NCI-H146 treated with DMSO at 0.1 percent for 48 hours (cell line): ENCODE measurements around the gene DDO.
A peak's percentile ranks its signal among the peaks of the same experiment; 100 is the strongest.
"Not testable (repeated sequence)": the region's sequence is repeated elsewhere in the genome, so short reads cannot be mapped to it uniquely, and the experiment has no call there.

ENCODE experiments used
- DNase-seq: peaks from one replicate; lab custom pipeline; 2025; ENCODE audit not compliant: unreplicated experiment; lab: John Stamatoyannopoulos, UW

The DDO gene, protein sequence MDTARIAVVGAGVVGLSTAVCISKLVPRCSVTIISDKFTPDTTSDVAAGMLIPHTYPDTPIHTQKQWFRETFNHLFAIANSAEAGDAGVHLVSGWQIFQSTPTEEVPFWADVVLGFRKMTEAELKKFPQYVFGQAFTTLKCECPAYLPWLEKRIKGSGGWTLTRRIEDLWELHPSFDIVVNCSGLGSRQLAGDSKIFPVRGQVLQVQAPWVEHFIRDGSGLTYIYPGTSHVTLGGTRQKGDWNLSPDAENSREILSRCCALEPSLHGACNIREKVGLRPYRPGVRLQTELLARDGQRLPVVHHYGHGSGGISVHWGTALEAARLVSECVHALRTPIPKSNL

DNA sequence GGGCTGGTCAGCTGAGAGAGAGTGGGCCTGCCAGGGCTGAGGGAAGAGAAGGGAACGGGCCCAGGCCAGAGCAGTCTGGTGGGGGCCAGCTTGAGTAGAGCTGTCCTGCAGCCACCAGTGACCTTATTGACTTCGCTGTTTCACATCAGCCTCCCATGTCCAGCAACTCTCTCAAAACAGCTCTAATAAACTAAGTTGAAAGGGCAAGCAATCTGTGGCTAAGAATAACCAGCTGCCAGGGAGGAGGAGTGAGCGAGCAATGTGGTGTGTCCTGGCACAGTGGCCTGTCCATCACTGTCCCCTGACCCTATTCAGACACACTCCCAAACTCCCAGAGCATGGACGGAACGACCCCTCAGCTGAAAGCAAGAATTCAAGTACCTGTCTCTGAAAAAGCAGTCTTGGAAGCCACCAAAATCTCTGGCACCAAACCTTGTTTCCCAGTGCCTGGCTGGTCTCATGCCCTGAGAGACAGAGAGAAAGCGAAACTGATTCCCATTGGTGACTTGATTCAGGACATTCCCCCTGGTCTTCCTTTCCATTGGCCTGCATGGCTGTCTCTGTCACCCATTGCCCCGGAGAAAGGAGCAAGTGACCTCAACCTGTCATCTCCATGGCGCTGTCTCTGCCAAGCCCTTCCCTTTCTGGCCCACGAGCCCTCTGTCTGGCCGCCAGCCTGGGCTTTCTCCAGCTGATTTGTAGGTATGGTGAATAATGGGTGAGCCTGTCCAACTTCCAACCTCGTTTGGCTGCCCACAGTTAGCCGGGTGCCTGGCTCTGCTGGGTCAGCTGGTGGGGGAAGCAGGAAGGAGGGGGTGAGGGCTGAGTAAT lies at the start of gene DDO:
DDO (minus strand) TSS at position 490 of the 831 bp plus-strand sequence. CDS start 2,113 bp downstream, outside the sequence.
- no peak for DNase-seq

DNA sequence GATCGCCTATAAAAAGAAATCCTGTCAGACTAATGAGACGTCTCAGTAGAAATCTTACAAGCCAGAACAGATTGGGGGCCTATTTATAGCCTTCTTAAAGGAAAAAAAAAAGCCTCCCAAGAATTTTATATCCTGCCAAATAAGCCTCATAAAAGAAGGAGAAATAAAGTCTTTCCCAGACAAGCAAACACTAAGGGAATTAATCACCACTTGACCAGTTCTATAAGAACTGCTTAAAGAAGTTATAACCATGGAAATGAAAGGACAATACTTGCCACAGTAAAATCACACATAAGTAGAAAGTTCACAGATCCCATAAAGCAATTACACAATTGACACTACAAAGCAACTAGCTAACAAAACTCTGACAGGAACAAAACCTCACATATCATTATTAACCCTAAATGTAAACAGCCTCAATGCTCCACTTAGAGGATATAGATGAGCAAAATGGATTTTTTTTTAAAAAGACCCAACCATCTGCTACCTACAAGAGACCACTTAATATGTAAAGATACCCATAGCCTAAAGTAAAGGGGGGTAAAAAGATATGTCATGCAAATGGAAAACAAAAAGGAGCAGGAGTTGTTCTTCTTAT lies 47.6 kb upstream of the DDO start:
- DNase-seq, result no peak

DNA sequence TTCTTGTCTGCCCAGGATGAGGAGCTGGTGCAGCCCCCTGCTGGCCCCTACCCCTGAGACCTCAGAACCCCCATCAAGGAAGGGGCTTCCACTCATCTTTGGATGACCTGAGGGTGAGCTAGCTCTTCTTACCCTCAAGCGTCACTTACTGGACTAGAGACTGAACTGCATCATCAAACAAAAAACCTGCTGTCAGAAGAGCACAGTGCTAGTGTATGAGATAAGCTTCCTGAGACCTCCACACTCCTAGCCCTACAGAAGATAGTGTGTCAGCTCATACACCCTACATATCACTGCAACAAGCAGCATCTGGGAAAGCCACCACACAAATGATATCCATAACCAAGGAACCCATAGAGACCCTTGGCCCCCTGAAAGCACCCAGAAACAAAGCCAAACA lies 46.0 kb upstream of the DDO start:
- no peak for DNase-seq

DNA sequence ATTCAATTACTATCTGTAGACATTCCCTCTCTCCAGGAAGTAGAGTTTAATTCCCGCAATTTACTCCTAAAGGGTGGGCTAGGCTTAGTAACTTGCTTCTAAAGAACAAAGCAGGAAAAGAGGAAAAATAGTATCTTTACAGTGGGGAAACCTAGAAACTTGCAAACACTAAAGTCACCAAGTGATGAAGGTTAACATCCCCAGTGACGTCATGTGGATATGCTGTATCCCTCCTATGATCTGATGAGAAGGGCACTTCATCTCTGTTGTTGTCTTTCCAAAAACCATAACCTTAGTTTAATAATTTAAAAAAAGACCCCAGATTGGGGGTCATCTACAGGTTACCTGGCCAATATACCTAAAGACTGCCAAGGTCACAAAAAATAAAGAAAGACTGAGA lies 43.8 kb upstream of the DDO start:
- no peak for DNase-seq

DNA sequence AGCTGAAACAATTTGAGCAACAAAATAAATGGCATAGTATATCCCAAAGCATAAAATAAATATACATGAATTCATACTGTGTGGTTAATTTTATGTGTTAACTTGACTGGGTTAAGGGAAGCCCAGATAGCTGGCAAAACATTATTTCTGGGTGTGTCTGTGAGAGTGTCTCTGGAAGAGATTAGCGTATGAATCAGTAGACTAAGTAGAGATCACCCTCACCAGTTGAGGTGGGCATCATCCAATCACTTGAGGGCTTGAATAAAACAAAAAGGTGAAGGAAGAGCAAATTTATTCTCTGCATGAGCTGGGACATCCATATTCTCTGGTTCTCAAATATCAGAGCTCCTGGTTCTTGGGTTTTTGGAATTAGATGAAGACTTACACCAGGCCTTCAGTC lies 43.1 kb upstream of the DDO start:
- DNase-seq, result no peak

DNA sequence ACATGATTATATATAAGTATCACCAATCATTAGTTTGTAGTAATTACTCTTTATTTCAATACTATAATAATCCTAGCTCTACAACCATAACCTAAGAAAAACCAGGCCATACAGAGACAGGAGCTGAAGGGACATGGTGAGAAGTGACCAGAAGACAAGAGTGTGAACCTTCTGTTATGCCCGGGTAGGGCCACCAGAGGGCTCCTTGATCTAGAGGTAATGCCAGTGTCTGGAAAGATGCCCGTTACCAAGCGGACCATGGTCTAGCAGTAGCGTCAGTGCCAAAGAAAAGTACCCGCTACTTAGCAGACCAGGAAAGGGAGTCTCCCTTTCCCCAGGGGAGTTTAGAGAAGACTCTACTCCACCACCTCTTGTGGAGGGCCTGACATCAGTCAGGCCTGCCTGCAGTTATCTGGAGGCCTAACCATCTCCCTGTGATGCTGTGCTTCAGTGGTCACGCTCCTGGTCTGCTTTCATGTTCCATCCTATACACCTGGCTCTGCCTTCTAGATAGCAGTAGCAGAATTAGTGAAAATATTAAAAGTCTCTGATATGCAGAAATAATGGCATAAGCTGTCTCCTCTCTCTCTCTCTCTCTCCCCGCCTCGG lies 42.3 kb upstream of the DDO start:
- not testable (repeated sequence) for DNase-seq

DNA sequence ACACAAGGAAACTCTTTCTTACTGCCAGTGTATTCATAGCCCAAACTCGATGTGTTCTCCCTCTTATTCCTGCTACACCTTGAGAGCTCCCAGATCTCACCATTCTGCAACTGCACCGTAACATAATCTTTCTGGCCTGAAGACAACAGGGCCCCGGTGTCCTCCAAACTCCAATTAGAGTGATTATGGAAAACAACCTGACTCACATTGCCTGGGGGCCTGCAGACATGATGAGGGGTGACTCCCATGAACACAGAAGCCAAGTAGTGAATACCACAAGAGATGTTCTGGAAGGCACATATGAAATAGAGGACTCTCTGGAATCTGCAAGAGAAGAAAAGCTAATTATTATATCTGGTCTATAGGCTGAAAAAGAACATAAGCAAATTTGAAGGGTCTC lies 41.3 kb upstream of the DDO start:
- no peak for DNase-seq

DNA sequence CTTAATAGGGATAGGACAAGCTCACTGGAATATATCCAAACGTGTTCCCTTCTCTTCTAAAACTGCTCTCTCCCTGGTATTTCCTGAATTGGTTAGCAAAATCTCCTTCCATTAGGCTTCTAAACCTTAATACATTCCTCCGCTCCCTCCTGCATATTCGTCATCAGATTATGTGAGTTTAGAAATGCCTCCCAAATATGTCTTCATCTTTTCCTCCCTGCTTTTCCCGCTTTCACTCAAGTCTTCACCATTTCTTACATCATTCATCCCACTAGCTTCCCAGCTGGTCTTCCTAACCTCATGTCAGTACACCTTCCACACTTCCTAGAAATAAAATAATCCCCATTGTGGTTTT lies 34.1 kb upstream of the DDO start:
- no peak for DNase-seq

DNA sequence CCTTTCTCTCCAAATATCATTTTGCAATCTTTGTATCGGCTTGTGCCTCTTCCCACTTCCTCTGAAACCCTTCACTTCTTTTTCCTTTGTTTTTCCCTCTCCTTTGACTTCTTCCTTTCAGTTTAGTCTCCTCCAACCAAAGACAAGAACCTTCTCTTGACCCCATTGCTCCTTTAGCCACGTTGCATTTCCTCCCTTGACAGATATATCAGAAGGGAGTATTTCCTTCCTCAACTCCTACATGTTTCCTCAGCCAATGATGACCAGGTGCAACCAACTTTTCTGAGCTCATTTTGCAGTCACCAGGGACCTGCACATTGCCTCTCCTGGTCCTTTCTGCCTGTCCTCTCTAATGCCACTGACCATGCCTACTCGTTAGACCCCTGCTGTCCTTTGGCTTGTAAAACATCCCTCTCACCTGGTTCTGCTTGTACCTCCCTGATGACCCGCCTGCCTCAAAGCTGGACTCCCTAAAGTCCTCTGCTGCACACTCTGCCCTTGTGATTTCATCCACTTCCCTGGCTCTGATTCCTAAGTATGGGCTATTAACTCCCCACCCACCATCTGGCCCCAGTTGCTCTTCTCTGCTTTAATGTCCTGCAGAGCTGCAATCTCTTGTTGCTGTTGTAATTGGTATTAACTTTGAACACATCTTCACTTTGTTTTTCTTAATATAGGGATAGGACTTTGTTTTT lies 33.6 kb upstream of the DDO start:
- DNase-seq, result no peak

DNA sequence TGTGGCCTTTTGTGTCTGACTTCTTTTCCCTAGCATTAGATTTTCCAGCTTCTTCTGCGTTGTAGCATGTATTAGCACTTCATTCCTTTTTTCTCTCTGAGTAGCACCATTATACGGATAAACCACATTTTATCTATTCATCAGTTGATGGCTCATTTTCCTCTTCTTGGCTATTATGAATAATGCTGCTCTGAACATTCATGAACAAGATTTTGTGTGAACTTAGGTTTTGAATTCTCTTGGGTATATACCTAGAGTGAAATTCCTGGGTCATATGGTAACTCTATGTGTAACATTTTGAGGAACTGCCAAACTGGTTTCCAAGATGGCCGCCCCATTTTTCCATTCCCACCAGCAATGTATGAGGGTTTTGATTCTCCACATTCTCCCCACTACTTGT lies 32.4 kb upstream of the DDO start:
- DNase-seq, result no peak

DNA sequence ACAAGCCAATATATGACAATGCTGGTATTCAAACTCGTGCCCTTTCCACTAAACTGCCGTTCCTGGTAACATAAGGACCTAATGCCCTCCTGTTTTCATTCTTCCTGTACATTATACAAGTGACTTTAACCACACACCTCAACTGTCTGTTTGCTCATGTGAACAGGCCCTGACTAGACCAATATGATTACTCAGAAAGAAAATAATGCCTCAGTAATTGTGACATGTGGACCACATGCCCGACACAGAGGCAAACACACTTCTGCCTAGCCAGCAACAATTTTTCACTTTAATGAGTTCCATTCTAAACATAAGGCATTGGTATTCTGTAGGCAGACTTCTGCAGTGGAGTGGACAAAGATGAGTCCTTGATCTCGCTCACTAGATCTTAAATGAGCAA lies 31.0 kb upstream of the DDO start:
- peak; percentile 29 for DNase-seq

DNA sequence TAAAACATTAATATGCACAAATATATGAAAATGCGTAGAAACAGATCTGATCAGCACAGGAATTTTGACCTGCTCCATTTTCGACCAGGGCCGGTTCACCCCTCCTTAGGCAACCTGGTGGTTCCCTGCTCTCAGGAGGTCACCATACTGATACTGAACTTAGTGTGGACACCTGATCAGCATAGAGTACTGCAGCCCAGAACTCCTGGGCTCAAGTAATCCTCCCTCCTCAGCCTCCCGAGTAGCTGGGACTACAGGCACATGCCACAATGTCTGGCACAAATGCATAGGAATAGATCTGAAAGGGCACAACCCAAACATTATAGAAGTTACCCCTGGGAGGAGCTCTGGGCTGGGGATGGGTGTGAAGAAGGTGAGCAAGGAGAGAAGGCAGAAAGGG lies 24.7 kb upstream of the DDO start:
- no peak for DNase-seq

DNA sequence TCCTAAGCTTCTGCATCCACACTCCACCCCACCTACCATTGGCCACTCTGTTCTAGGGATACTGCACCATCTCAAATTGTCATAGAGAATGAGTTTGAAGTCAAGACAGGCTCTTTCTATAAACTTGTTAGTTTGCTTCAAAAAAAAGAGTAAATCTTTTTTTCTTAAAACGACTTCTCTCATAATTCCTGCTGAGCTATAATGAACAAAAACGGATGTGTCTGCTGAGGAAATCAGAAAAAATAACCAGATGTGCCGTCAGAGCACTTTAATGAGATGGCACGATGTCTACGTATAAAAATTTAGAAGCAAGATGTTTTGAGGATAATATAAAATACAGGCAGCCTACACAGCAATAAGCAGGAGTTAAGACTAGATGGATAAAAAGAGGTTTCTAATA lies 24.0 kb upstream of the DDO start:
- no peak for DNase-seq

DNA sequence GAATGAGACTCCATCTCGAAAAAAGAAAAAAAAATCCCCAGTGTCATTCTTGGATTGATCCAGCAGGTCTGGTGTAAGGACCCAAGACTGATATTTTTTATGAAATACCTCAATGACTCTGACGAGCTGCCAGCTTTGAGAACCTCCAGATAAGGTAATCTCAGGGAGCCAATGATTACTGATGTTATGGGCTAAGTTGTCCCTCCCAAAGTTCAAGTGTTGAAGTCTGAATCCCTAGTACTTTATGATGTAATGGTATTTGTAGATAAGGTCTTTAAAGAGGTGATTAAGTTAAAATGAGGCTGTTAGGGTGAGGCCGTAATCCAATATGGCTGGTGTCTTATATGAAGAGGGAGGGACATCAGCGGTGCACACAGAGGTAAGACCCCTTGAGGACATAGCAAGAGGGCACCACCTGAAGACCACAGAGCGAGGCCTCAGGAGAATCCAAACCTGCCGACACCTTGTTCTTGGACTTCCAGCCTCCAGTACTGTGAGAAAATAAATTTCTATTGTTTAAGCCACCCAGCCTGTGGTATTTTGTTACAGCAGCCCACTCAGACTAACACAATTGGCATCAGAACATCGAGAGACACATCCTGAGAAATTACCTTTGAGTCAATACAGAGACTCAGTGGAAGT lies 19.7 kb upstream of the DDO start:
- DNase-seq, result no peak

DNA sequence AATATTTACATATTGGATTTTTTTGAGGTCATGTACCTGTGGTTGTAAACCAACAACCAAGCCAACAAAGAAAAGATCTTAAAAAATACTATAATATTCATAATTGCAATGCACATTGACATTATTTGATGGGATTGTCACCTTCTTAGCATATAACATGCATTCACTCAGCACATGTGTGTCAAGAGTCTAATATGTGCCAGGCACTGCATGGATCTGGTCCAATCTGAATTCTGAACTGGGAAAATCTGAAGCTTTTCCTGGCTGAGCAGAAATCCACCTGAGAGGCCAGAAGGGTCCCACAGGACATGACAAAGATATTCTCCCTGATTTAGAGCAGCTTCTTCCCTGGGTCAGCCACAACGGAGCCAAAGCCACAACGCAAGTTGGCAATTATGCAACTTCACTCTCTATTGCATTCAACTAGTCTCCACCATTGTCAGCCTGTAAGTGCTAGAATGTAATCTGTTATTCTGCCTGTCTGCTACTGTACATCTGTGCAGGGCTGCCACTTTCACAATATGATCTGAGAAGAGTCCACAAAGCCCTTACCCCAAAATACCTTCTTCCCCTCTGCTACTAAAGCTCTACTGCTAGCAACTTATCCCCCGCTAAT lies 17.0 kb upstream of the DDO start:
- DNase-seq, result no peak

DNA sequence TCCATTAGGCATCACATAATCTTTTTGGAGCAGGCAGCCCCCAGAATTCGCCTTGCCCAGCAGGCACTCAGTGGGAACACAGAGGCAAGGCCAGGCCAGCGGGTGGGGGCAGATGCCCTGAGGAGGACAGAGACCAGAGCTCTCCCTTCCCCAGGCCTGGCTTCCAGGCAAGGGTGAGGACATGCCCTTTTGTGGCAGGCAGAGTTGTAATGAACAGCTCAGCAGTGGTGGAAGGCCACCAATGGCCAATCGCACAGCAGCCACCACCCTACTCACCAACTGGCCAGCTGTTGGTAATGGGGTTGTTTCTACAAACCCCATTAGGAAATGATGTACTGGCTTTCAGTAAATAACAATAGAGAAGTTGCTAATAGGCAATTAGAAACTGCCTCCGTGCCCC lies 15.4 kb upstream of the DDO start:
- peak; percentile 48 for DNase-seq

DNA sequence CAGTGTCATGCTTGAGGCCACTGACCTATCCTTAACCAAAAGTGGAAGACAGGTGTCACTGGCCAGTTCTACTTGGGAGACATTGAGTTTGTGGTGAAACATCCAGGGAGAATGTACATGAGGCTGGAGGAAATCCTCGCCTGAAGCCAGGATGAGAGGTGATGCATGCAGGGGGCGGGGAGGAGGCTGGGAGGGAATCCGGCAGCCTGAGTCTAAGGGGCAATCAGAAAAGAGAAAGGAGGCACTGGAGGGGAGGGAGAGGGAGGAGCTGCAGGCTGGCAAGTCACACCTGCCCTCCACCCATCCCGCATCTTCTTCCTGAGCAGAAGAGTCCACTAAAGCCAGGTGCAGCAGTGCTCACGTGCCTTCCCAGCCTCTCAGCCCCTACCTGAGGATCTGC lies 14.9 kb upstream of the DDO start:
- DNase-seq, result peak; percentile 92

DNA sequence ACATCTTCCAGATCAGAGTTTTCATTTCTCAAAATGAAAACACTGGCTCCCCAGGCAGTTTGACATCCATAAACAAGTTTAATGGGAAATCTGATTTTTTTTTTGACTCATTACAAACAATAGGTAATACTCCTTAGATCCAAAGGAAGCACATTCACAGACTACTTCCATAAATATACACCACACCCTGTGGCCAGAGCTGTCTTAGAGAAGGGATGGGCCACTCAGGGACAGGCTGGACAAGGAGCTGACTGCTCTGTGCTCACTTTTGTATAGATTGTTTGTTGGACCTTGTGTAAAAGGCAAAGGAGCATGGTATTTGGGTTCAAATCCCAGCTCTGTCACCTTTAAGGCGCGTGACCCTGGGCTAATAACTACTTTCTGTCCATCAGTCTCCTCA lies 12.8 kb upstream of the DDO start:
- DNase-seq, result no peak

DNA sequence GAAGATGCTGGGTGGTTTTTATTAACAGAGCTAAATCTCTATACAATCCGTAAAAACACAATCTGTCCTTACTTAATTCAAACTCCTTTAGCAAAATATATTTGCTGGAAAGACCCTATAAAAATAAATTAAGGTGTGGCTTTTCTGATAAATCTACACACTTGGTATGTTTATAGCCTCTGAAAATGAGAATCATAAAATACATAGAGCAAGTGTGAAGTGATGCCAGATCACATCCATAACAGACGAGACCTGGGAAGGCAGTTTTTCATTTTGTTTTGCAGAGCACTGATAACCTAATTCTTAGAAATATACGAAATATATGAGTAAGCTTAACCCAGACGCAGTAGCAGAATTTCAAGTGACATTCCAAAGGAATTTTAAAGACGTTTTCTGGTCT lies 10.4 kb upstream of the DDO start:
- DNase-seq, result no peak

DNA sequence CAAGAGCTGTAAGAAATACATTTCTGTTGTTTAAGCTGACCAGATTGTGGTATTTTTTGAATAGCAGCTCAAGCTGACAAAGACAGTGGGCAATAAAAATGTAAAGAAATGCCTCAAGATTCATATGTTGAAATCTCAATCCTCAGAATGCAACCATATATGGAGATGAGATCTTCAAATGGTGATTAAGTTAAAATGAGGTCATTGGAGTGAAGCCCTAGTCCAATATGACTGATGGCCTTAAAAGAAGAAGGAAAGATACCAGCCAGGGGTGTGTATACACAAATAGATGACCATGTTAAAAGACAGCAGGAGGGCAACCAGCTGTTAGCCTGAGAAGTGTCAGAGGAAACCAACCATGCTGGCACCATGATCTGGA lies 7.1 kb upstream of the DDO start:
- DNase-seq, result no peak
